Measurements from ENCODE around the gene DNAH3.
"Not testable (repeated sequence)": the region's sequence is repeated elsewhere in the genome, so short reads cannot be mapped to it uniquely, and the experiment has no call there.

DNAH3 gene

GRCh38 chr16:21166561-21166961, 15.9 kb upstream of the DNAH3 start:
- no peak for DNase-seq

- no peak for DNase-seq
These were observed 14.0 kb upstream of the DNAH3 start for GRCh38 chr16:21164521-21165168.

- no peak for DNase-seq
These were observed 12.9 kb upstream of the DNAH3 start for GRCh38 chr16:21163576-21163975.

GRCh38 chr16:21162661-21163151, 12.1 kb upstream of the DNAH3 start:
- DNase-seq, result no peak

GRCh38 chr16:21161211-21161610, 10.6 kb upstream of the DNAH3 start:
- DNase-seq, result no peak

GRCh38 chr16:21160276-21160675, 9.6 kb upstream of the DNAH3 start:
- DNase-seq, result no peak

GRCh38 chr16:21159281-21159951, 8.8 kb upstream of the DNAH3 start:
- DNase-seq, result peak; percentile 46

- DNase-seq, result peak; percentile 86
These were observed 7.8 kb upstream of the DNAH3 start, which contains the start of gene LDAF1 for GRCh38 chr16:21158208-21159110. TSS of gene LDAF1 (plus strand) at chr16:21158674. CDS start at chr16:21161183, 2,509 bp downstream.

GRCh38 chr16:21157632-21158031, 7.0 kb upstream of the DNAH3 start:
- no peak for DNase-seq

- DNase-seq, result peak; percentile 23
These were observed 6.3 kb upstream of the DNAH3 start for GRCh38 chr16:21156767-21157467.

- DNase-seq, result not testable (repeated sequence)
These were observed 5.4 kb upstream of the DNAH3 start for GRCh38 chr16:21156011-21156410.

- not testable (repeated sequence) for DNase-seq
These were observed 2.6 kb upstream of the DNAH3 start for GRCh38 chr16:21153124-21153729.

GRCh38 chr16:21152160-21153030, 1.7 kb upstream of the DNAH3 start:
- DNase-seq, result not testable (repeated sequence)

GRCh38 chr16:21145738-21146137, 4.9 kb downstream of the DNAH3 start:
- no peak for DNase-seq

- no peak for DNase-seq
These were observed 16.6 kb downstream of the DNAH3 start for GRCh38 chr16:21134053-21134452.

- no peak for DNase-seq
These were observed 19.8 kb downstream of the DNAH3 start for GRCh38 chr16:21130811-21131210.

GRCh38 chr16:21128991-21129390, 21.7 kb downstream of the DNAH3 start:
- DNase-seq, result no peak

- DNase-seq, result no peak
These were observed 24.1 kb downstream of the DNAH3 start for GRCh38 chr16:21126518-21126917.

GRCh38 chr16:21125191-21125590, 25.5 kb downstream of the DNAH3 start:
- no peak for DNase-seq

- DNase-seq, result no peak
These were observed 29.6 kb downstream of the DNAH3 start for GRCh38 chr16:21120976-21121520.

- DNase-seq, result no peak
These were observed 33.1 kb downstream of the DNAH3 start for GRCh38 chr16:21117567-21117966.
